Thyroid gland (tissue), 4 donors: ENCODE measurements around the gene TICRR. TPM values are rescaled to one million over a fixed set of nuclear protein-coding genes. Genes with fewer than 3 reads are reported as not detected.
A peak's percentile ranks its signal among the peaks of the same experiment; 100 is the strongest.

Experiments
- DNase-seq, 2 donors: peaks; one replicate each; pipeline ENCODE4 v3.0.0-alpha.2; 2019
- H3K27ac ChIP-seq, 3 donors: fragments of 200-600 bp; sonication (generic); 1 replicate in 2 of 3; 2 replicates in 1 of 3; pipeline ENCODE4 v1.5.1; 2016 to 2019; ENCODE audit warnings: mild to moderate bottlenecking in 1 of 3, moderate library complexity in 1 of 3
- H3K27me3 ChIP-seq: fragments of 200-600 bp; sonication (generic); one replicate; pipeline ENCODE4 v1.5.1; 2019
- H3K36me3 ChIP-seq, 2 donors: fragments of 200-600 bp; sonication (generic); one replicate each; pipeline ENCODE4 v1.5.1; 2016 to 2019
- H3K4me1 ChIP-seq, 2 donors: fragments of 200-600 bp; sonication (generic); one replicate each; pipeline ENCODE4 v1.5.1; 2017 to 2019
- H3K4me3 ChIP-seq, 3 donors: fragments of 200-600 bp; sonication (generic); replicated peaks in 1 of 3; 1 replicate in 2 of 3; 2 replicates in 1 of 3; pipeline ENCODE4 v1.5.1; 2016; ENCODE audit warnings: mild to moderate bottlenecking in 1 of 3
- H3K9me3 ChIP-seq: fragments of 200-600 bp; sonication (generic); one replicate; pipeline ENCODE4 v1.5.1; 2017
- POLR2A ChIP-seq, 2 donors: fragments of 450-650 bp; IDR thresholded peaks; one replicate each; pipeline ENCODE4 v1.6.1; 2017; ENCODE audit warnings: antibody characterized with exemption in 2 of 2, mild to moderate bottlenecking in 2 of 2, moderate library complexity in 1 of 2
- WGBS, 2 donors: methylation state at CpG; one replicate each; pipeline ENCODE4 v1.1.5; 2017; 5-methylcytosine and 5-hydroxymethylcytosine counted together
- intact Hi-C: fragments of 100-400 bp; cut with DNase I; formaldehyde crosslinking; loops from one replicate; pipeline ENCODE4 v1.15.1; 2023
- total RNA-seq, 4 donors: library from RNA; depleted of rRNA; stranded (reverse); fragments of >200 nt; gene quantifications; one replicate each; pipeline ENCODE4 v1.2.3, GENCODE V29; 2016
- TF ChIP-seq, protein P1 (sequence below), 6 experiments: fragments of 200-600 bp in 3 of 6; fragments of 450-650 bp in 3 of 6; sonication (generic) in 3 of 6; IDR thresholded peaks; one replicate each; pipeline ENCODE4 v1.5.1; 2016 to 2019; ENCODE audit warnings: antibody characterized with exemption in 6 of 6, mild to moderate bottlenecking in 2 of 6, inconsistent platforms in 1 of 6, moderate library complexity in 1 of 6

Gene TICRR
- total RNA-seq, 4 donors from 2014 or later, result under 0.01 to 0.21 TPM; not detected in 2

GRCh38 chr15:89556413-89557262 lies 18.6 kb upstream of the TICRR start:
- peak; percentile 45 for DNase-seq
- intact Hi-C loops, result no loop called here
- WGBS, 2 donors, result 43 to 45% methylated on average over 9 of the region's 9 CpGs
- TF ChIP-seq, protein P1, sequence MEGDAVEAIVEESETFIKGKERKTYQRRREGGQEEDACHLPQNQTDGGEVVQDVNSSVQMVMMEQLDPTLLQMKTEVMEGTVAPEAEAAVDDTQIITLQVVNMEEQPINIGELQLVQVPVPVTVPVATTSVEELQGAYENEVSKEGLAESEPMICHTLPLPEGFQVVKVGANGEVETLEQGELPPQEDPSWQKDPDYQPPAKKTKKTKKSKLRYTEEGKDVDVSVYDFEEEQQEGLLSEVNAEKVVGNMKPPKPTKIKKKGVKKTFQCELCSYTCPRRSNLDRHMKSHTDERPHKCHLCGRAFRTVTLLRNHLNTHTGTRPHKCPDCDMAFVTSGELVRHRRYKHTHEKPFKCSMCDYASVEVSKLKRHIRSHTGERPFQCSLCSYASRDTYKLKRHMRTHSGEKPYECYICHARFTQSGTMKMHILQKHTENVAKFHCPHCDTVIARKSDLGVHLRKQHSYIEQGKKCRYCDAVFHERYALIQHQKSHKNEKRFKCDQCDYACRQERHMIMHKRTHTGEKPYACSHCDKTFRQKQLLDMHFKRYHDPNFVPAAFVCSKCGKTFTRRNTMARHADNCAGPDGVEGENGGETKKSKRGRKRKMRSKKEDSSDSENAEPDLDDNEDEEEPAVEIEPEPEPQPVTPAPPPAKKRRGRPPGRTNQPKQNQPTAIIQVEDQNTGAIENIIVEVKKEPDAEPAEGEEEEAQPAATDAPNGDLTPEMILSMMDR (IDR thresholded peaks at IDR 0.05), result peak in 5 of 6 experiments; percentile 39 to 75 (median 50)
- no peak for TF ChIP-seq POLR2A (IDR thresholded peaks at IDR 0.05)
- Histone ChIP-seq H3K27me3 (no peaks in the 10 kb centered on the region), H3K9me3 (no peaks in the 10 kb centered on the region), H3K36me3 (no peaks in the 10 kb centered on the region), H3K4me3 (no peak overlapping the region), H3K4me1 (no peaks in the 10 kb centered on the region), H3K27ac (no peak overlapping the region)

DNA sequence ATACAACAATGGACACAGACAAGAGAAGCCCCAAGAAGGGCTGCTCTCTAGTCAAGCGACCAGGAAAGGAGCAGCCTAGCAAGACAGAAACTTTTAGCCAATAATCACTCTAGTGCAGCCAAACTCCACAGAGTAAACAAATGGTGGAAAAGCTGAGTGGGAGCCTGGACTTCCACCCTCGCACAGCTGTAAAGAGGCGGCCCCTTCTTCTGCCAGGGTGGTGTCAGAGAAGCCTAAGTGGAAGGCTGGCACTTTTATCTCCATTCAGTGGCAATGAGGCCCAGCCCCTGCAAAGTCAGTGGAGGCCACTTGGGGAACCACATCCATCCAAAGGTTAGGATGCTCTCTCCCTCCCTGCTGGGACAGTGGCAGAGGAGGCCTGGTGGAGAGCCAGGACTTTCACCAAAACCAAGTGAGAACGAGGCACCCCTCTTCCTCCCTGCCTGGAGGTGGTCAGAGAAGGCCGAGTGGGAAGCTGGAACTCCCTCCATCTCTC lies 15.5 kb upstream of the TICRR start:
- no peak overlapping the region for H3K4me3 ChIP-seq
- H3K36me3 ChIP-seq, result no peaks in the 10 kb centered on the region
- DNase-seq, result no peak
- intact Hi-C loops, result no loop called here
- no peaks in the 10 kb centered on the region for H3K4me1 ChIP-seq
- WGBS, 2 donors, result 64 to 73% methylated on average over 4 to 5 of the region's 5 CpGs
- H3K9me3 ChIP-seq, result no peaks in the 10 kb centered on the region
- no peak overlapping the region for H3K27ac ChIP-seq
- H3K27me3 ChIP-seq, result no peaks in the 10 kb centered on the region
- no peak for TF ChIP-seq POLR2A (IDR thresholded peaks at IDR 0.05)
- TF ChIP-seq, protein P1 (IDR thresholded peaks at IDR 0.05), result no peak

DNA sequence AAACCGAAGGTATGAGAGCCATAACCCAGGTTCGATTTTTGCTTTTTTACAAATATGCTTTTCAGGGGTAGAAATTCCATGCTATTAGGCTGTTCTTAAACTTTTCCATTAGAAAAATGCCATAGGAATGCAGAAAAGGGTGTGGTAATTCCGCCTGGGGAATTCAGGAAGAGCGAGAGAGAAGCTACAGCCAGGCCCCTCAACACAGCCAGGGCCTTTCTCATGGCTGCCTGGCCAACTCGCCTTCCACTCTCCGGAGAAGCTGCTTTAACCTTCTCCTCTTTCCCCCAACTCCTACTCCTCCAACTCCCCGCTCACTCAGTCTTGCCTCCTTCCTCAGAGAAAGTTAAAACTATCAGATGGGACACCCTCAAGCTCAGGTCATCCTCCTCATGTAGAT lies 9.1 kb upstream of the TICRR start:
- H3K4me3 ChIP-seq, result no peak overlapping the region
- H3K9me3 ChIP-seq, result no peaks in the 10 kb centered on the region
- no peaks in the 10 kb centered on the region for H3K4me1 ChIP-seq
- no peak for DNase-seq
- WGBS, 2 donors, result 71 to 85% methylated on average over 7 of the region's 7 CpGs
- no peak for TF ChIP-seq POLR2A (IDR thresholded peaks at IDR 0.05)
- TF ChIP-seq, protein P1 (IDR thresholded peaks at IDR 0.05), result no peak
- H3K36me3 ChIP-seq, result no peaks in the 10 kb centered on the region
- H3K27ac ChIP-seq, result no peak overlapping the region
- intact Hi-C loops, result no loop called here
- H3K27me3 ChIP-seq, result no peaks in the 10 kb centered on the region

DNA sequence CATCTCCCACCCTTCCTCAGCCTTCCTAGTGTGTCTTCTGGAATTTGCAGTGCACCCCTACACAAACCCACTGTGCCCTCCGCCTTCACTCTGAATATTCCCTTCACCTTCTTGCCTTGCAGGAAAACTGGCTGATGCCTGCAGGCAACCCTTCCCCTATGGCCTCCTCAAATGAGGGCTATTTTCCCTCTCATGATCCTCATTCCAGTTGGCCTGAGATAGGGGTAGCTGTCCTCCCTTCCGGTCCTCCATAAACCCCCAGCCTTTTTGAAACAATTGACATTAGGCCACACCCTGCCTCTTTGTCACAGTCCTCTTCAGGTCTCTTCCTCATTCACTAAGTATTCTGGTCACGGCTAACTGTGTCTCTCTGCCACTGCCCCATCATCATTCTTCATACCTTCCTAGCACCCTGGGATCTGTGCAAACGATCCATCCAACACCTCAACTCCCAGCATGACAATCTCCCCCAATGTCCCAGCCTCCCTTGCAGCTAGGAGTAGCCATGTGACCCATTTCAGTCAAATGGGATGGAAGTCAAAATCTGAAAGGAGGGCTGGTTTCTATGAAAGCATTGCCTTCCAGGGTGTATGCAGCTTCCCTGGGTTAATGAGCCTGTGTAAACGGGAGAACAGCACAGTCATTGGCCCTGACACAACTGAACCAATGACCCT lies 8.5 kb upstream of the TICRR start:
- no peak overlapping the region for H3K27ac ChIP-seq
- no peaks in the 10 kb centered on the region for H3K36me3 ChIP-seq
- no peaks in the 10 kb centered on the region for H3K27me3 ChIP-seq
- no peak overlapping the region for H3K4me3 ChIP-seq
- WGBS, 2 donors, result 83 to 88% methylated on average over 5 of the region's 5 CpGs
- DNase-seq, result no peak
- intact Hi-C loops, result no loop called here
- TF ChIP-seq POLR2A (IDR thresholded peaks at IDR 0.05), result no peak
- TF ChIP-seq, protein P1 (IDR thresholded peaks at IDR 0.05), result no peak
- no peaks in the 10 kb centered on the region for H3K9me3 ChIP-seq
- H3K4me1 ChIP-seq, result no peaks in the 10 kb centered on the region
